22Rv1 (cell line): ENCODE measurements around the gene CUL2.

Experiments
- CTCF ChIP-seq: fragments of 450-650 bp; IDR thresholded peaks from 2 replicates; pipeline ENCODE4 v1.5.1; 2017; ENCODE audit warnings: mild to moderate bottlenecking
- ZFX ChIP-seq: fragments of 450-650 bp; IDR thresholded peaks from 2 replicates; pipeline ENCODE4 v1.6.1; 2017; ENCODE audit warnings: antibody characterized with exemption, borderline replicate concordance

GRCh38 chr10:35133586-35133985, 43.4 kb upstream of the CUL2 start:
- TF ChIP-seq CTCF = no peak
- no peak for TF ChIP-seq ZFX
